HG03103 (cell line): ENCODE measurements around the gene NECTIN1.

ENCODE experiments used
- ATAC-seq: cut with Tn5 transposase; IDR thresholded peaks from one replicate; pipeline ENCODE4 v1.9.1; 2021; ENCODE audit warnings: low read depth; ENCODE audit not compliant: unreplicated experiment

NECTIN1 gene

DNA sequence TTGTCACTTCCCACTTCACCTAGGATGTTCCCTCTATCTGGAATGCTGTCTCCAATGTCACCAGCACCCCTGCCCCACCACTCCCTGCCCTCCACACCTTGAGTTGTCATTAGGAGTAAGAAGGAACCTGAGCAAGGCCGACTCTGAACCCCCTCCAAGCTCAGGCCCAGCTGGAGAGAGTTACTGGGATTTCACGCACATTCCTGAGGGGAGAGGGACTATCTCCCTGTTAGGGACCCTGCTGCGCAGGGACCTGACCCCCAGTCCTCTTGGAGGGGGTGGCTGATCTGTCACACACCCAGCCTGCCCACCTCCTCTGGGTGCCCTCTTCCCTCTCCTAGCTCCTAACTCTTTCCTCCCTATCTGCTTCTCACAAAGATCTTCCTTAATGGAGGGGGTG is 81.7 kb downstream of the NECTIN1 start:
- no peak for ATAC-seq

DNA sequence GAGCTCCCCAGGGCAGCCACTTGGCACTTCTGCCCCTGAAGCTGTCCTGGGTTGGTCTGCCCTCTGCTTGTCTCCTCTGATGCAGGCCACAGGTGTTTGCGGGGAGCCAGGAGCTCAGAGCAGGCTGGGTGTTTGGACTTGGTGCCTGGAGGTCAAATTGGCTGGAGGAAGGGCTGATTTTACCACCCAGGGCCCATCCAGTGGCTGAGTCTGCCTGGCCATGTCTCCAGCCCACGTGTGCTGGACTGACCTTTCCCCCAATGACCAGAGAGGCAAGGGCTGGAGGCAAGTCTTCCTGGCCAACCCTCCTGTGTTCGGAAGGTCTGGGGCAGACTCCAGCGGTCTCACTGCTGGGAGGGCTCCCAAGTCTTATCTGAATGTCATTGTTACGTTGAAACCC is 84.0 kb downstream of the NECTIN1 start:
- ATAC-seq, result no peak

DNA sequence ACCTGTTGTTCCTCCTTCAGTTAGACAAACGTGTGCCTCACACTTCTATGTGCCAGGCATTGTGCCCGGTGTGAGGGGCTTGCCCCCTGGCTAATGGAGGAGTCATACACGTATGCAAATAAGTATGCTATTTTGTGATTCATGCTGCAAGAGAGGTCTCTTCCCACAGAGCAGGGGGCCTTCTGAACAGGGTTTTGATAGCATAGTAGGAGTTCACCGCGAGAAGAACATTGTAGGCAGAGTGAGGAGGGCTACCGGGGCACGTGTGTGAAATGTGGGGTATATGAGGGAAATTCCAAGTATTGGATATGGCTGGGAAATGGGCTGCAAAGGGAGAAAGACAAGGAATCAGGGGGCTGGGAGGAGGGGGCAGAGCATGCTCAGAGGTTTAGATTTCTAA is 84.5 kb downstream of the NECTIN1 start:
- ATAC-seq, result no peak

DNA sequence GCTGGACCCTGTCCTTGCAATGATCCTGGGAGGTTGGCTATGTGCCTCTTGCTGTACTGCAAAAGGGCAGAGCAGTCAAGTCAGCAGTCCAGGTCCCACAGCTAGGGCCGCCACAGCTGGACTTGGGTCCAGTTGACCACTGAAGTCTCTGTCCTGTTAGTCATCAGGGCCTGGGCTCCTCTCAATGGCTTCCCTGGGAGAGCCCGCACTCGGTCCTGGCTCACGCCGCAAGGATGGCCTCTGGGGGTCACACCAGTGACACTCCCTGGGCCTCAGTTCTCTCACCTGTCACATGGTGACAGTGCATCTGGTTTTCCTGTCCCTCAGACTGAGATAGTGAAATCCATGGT is 85.1 kb downstream of the NECTIN1 start:
- no peak for ATAC-seq

- no peak for ATAC-seq
These were observed 85.7 kb downstream of the NECTIN1 start for GRCh38 chr11:119643212-119643875.

- ATAC-seq, result no peak
These were observed 86.8 kb downstream of the NECTIN1 start for GRCh38 chr11:119641983-119642745.

DNA sequence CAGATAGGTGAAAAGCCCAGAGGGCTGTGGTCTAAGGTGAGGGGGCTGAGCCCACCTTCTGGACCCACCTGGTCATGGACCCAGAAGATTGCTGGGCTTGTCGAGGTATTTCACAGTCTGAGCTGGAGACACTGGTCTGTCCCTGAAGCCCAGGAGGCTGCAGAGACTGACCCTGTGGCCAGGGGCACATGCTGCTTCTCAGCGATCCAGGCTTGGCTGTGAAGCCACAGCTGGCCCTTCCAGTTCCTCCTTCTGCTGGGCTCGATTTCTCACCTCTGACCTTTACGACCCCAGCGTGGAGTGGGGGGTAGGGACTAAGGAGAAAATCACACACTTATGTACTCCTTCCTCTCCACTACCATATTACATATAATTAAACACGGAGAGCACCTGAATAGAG is 88.5 kb downstream of the NECTIN1 start:
- ATAC-seq, result no peak

DNA sequence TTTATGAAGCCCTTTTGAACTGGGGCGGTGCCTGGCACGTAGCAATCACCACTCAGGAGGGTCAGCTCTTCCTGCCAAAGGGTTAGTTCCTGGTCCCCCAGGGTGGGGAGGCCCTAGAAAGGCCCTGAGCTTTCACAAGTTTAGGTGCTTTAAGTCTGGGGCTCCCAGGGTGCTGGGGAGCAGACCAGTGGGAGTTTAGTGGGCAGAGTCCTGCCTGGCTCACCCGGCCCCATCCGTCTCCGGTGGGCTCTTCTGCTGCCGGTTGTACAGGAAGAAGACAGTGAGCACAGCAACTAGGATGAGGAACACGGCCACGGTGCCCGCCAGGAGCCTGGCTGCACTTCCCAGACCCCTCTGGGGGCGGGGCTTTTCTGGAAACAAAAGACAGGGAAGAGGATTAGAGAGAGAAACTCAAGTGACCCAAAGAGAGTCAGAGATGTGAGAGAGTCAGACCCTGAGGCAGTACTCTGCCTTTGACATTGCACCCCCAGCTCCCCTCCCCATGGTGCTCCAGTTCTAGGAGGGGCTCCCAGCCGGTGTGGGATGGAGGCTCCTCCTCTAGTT is 89.3 kb downstream of the NECTIN1 start:
- no peak for ATAC-seq

- ATAC-seq, result no peak
These were observed 90.1 kb downstream of the NECTIN1 start for GRCh38 chr11:119638851-119639250.

DNA sequence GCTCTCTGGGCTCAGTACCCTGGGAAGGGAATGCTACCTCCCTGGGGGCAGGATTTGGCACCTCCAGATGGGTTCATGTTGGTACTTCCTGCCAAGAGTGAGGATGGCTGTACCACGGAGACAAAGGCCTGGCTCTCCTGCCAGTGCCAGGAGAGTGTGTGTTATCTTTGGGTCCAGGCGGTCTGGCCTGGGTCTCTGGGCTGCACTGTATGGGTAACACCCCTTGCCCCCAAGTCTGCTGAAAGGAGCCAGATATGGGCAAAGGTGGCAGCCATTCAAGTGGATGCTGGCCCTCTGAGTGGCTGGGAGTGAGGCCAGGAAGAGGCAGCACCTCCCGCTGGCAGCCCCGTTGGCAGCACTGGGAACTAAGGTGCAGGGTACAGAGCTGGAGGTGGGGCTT is 91.5 kb downstream of the NECTIN1 start:
- ATAC-seq, result no peak

DNA sequence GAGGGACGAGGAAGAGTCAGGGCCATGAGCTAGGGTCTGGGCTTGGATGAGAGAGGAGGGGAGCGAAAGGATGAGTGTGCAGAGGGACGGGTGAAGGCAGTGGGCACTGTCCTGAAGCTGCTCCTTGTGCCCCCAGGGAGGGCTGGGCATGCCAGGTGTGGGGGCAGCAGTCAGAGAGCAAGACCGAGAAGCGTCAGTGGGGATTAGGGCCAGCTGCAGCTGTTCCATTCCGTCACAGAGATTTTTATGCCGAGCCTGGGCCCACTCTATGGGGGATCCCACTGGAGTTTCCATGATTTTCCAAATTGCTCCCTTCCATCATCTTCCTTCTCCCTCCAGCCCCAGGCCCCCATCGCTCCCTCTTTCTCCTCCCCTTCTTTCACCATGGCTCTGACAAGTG is 93.2 kb downstream of the NECTIN1 start:
- ATAC-seq, result no peak

DNA sequence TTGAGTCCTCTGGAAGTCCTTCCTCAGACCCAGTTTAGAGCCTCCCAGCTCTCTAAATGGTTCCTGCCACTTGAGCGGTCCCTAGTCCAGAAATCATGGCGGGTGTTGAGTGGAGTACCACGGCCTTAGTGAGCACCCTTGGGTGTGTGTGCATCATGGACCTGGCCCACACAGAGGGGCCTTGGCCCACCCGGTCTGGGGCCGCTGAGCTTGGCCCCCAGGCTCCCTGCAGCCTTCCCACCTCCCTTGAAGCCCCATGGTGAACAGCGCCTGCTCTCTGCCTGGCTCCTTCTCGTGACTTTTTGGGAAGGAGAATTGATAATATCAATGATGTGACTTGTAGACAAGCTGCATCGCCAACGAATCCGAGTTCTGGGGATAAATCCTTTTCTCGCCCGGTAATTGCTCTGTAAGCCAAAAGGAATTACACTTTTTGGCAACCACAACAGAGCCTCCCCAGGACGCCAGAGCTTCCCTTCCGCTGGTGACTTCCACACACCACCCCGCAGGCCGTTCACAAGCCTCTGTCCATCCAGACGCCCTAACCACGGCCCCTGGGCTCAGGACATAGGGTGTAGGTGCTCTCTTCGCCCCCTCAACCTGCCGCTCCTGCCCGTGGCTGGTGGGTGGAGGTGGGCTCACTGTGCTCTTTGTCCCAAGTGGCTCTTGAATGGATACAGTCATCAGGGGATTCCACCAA is 93.8 kb downstream of the NECTIN1 start:
- no peak for ATAC-seq

DNA sequence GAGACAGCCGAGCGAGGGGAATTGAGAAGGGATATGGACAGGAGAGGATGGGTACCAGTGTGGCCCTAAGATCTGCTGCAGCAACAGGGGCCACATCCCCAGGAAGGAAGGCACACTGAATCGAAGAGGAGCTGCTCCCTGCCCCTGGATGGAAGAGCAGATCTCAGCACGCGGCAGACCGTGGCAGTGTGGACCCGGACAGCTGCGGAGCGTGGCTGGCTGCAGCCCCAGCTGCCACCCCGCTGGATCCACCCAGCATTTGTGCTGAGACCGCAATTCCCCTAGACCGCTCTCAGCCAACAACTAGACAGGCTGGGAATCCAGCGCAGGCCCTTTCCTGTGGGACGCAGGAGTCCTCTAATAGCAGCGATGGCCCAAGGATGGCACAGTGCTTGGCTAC is 94.7 kb downstream of the NECTIN1 start:
- ATAC-seq, result no peak

- ATAC-seq, result no peak
These were observed 99.0 kb downstream of the NECTIN1 start for GRCh38 chr11:119629834-119630624.

DNA sequence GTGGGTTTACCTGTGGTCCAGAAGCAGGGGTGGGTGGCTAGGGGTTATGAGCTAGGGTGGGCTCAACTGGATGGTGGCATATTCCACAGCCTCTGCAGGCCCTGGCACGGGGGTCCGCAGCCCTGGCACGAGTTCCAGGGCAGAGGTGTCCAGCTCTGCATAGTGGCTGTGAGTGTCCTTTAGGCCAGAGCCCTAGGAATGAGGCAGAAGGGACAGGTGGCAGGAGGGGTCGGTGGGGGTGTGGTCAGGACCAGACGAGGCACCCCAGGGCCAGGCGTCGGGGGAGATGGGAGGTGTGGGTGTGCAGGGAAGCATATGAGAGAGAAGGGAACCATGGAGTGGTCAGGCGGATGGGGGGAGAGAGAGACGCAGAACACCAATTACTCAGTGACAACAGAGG is 99.9 kb downstream of the NECTIN1 start:
- no peak for ATAC-seq

- no peak for ATAC-seq
These were observed 101.7 kb downstream of the NECTIN1 start for GRCh38 chr11:119627286-119627685.

DNA sequence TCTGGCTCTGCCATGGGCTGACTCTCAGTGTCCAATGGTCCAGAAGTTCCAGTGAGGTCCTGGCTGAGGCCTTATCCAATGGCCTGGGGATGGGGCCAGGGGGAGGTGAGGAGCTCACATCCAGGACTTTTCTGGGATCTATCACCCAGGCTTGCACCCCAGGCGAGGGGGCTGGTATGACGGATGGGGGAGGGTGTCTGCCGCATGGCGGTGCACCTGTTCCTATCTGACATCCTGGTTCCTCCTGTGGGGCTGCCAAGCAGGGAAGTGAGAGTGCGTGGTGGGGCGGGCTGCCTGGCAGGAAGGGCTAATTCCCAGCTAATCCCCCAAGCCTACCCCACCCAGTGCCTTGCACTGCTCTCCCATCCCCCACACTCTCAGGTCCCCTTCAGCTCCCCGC is 102.1 kb downstream of the NECTIN1 start:
- no peak for ATAC-seq

DNA sequence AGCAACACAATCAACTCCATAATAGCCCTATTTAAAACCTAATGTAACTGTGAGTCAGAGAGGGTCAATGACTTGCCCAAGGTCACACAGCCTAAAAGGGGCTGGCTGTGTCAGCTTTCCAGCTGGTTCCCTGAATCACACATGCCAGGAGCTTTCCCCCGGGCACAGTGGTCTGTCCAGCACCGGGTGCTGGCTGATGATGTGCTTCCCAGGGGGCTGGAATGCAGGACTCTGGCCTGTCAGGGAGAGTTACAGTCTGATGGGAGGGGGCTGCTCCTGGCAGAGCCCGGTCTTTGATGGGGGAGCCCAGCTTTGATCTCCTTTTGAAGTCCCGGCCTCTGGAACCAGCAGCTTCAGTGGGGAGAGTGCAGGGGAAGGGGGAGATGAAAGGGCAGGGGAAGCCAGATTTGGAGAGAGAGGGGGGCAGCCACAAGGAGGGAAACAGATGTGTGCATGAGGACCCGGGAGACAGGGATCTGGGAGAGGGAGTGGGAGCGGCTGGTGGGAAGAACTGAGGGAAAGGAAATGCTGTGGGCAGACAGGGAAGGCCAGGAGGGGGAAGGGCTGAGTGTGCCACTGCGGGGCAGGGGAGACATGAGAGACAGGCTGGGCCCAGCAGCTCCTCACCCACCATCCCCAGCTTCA is 102.7 kb downstream of the NECTIN1 start:
- ATAC-seq, result no peak

DNA sequence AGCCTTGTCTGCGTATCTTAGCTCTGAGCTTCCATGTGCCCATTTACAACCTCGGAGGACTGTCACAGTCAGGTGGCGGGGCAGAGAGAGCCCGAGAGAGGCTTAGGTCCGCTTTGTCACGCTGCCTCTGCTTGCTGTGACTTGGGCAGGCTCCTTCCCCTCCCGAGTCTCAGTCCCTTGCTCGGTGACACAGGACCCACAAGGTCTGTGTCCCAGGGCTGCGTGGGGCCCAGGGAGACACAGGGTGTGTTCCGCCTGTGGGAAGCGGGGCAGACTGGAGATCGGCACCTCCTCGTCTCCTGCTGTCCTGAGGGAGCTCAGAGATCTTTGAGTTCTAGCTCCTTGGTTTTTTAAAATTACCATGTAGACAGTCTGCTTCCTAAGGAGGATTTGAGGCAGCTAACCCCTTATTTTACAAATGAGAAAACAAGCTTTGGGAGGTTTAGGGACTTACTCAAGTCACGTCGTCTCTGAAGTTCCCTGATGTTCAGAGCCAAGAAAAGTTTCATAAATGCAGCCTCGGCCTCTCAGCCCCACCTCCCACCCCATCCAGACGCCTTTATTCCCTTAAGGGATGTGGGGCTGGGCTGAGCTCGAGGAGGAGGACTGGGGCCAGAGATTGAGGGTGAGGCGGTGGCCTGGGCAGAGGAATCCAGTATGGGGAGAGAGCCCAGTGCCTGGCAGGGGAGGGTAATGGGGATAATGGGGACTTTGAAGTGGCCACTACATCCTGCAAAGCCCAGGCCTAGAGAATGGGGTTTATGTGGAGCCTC is 103.6 kb downstream of the NECTIN1 start:
- no peak for ATAC-seq

DNA sequence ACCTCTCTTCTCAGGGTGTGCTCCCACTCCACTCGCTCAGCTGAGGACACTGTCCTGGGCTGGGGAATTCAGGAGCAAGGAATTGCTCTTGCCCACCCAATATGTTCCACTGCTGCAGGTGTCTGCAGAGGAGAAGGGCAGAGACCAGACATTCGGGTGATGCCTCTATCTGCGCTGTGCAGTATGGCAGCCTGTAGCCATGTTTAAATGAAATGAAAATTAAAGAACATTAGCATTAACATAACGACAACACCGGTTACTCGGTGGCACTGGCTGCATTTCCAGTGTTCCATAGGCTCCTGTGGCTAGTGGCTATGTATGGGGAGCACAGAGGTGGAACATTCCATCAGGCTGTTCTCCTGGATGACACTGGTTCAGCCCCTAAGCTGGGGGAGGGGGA is 104.4 kb downstream of the NECTIN1 start:
- ATAC-seq, result no peak
